GM23338 (cell line): ENCODE results near the gene CLCN4. TPM values are rescaled to one million over a fixed set of nuclear protein-coding genes. Genes with fewer than 3 reads are reported as not detected.

Experiments used
- ATAC-seq: fragments of 200-7000 bp; cut with Tn5 transposase; 3 replicates; pipeline ENCODE4 v1.9.1; 2020
- DNase-seq: peaks from one replicate; pipeline ENCODE4 v3.0.0-alpha.2; 2015; ENCODE audit warnings: low spot score
- H2AFZ ChIP-seq: fragments of 200-600 bp; sonication (generic); 2 replicates; pipeline ENCODE4 v1.8.0; 2016; ENCODE audit warnings: antibody characterized with exemption, mild to moderate bottlenecking, moderate library complexity
- H3F3A ChIP-seq: fragments of 200-600 bp; sonication (generic); replicated peaks from 2 replicates; pipeline ENCODE4 v1.8.0; 2017; ENCODE audit warnings: antibody characterized with exemption, mixed run types, low read depth
- H3K27ac ChIP-seq: fragments of 200-600 bp; sonication (generic); 2 replicates; pipeline ENCODE4 v1.6.1; 2016; ENCODE audit warnings: low read depth
- H3K27me3 ChIP-seq: fragments of 200-600 bp; sonication (generic); 2 replicates; pipeline ENCODE4 v1.8.0; 2016; ENCODE audit warnings: mild to moderate bottlenecking, mixed run types, moderate library complexity; ENCODE audit not compliant: insufficient read depth
- H3K36me3 ChIP-seq: fragments of 200-600 bp; sonication (generic); 2 replicates; pipeline ENCODE4 v1.8.0; 2016; ENCODE audit warnings: mild to moderate bottlenecking; ENCODE audit not compliant: insufficient read depth
- H3K4me1 ChIP-seq: fragments of 200-600 bp; sonication (generic); 2 replicates; pipeline ENCODE4 v1.8.0; 2016; ENCODE audit warnings: mild to moderate bottlenecking, moderate library complexity; ENCODE audit not compliant: insufficient read depth
- H3K4me2 ChIP-seq: fragments of 200-600 bp; sonication (generic); 2 replicates; pipeline ENCODE4 v1.7.1; 2017; ENCODE audit warnings: mixed run types
- H3K4me3 ChIP-seq: fragments of 200-600 bp; sonication (generic); 2 replicates; pipeline ENCODE4 v1.6.1; 2016; ENCODE audit warnings: mixed run types
- H3K79me2 ChIP-seq: fragments of 200-600 bp; sonication (generic); replicated peaks from 2 replicates; pipeline ENCODE4 v1.8.0; 2017; ENCODE audit warnings: mild to moderate bottlenecking; ENCODE audit not compliant: insufficient read depth
- H3K9me2 ChIP-seq: fragments of 200-600 bp; sonication (generic); 2 replicates; pipeline ENCODE4 v1.8.0; 2017; ENCODE audit not compliant: insufficient read depth
- H4K20me1 ChIP-seq: fragments of 200-600 bp; sonication (generic); replicated peaks from 2 replicates; pipeline ENCODE4 v1.8.0; 2017; ENCODE audit warnings: mild to moderate bottlenecking; ENCODE audit not compliant: insufficient read depth
- H3K27ac Mint-ChIP-seq: 2 replicates; pipeline ENCODE4 v1.8.0; 2020; ENCODE audit warnings: inconsistent platforms, mild to moderate bottlenecking, moderate library complexity, mixed read lengths
- H3K27me3 Mint-ChIP-seq: 3 replicates; pipeline ENCODE4 v1.8.0; 2022; ENCODE audit warnings: low read depth, mild to moderate bottlenecking, moderate library complexity, mixed read lengths, inconsistent platforms; ENCODE audit not compliant: insufficient read depth, poor library complexity
- H3K36me3 Mint-ChIP-seq: 3 replicates; pipeline ENCODE4 v1.8.0; 2021; ENCODE audit warnings: low read depth, mild to moderate bottlenecking, inconsistent platforms, moderate library complexity, mixed read lengths
- H3K4me1 Mint-ChIP-seq: 3 replicates; pipeline ENCODE4 v1.8.0; 2020; ENCODE audit warnings: mild to moderate bottlenecking, inconsistent platforms, mixed read lengths
- H3K4me3 Mint-ChIP-seq: 3 replicates; pipeline ENCODE4 v1.8.0; 2021; ENCODE audit warnings: moderate library complexity, mild to moderate bottlenecking, inconsistent platforms, mixed read lengths
- H3K9me3 Mint-ChIP-seq: 3 replicates; pipeline ENCODE4 v1.8.0; 2020; ENCODE audit warnings: moderate library complexity, mild to moderate bottlenecking, inconsistent platforms, mixed read lengths
- CREB1 ChIP-seq: fragments of 250-450 bp; sonication (Bioruptor Pico); IDR thresholded peaks from 2 replicates; pipeline ENCODE4 v1.5.0; 2020; ENCODE audit warnings: low read depth, mild to moderate bottlenecking, moderate library complexity
- CTCF ChIP-seq, 2 experiments: fragments of 200-600 bp in 1 of 2; sonication (generic) in 1 of 2; conservative IDR thresholded peaks; 2 replicates each; pipeline versions ENCODE4 v1.5.1 to v1.6.1; 2016 to 2017; ENCODE audit warnings: antibody characterized with exemption in 2 of 2, low read depth in 2 of 2, mild to moderate bottlenecking in 2 of 2, moderate library complexity in 1 of 2
- ETS1 ChIP-seq: IDR thresholded peaks from 2 replicates; pipeline ENCODE4 v1.6.1; 2016; ENCODE audit warnings: antibody characterized with exemption
- EZH2 ChIP-seq: fragments of 200-600 bp; sonication (generic); IDR thresholded peaks from one replicate; pipeline ENCODE4 v1.8.0; 2017; ENCODE audit warnings: antibody characterized with exemption, mild to moderate bottlenecking, low read depth; ENCODE audit not compliant: unreplicated experiment
- EZH2phosphoT487 ChIP-seq: fragments of 200-600 bp; sonication (generic); IDR thresholded peaks from one replicate; pipeline ENCODE4 v1.8.1; 2018; ENCODE audit warnings: antibody characterized with exemption; ENCODE audit not compliant: unreplicated experiment
- STAT1 ChIP-seq: IDR thresholded peaks from one replicate; pipeline ENCODE4 v1.6.1; 2016; ENCODE audit warnings: antibody characterized with exemption; ENCODE audit not compliant: unreplicated experiment
- ZNF114 ChIP-seq: fragments of 250-450 bp; sonication (Bioruptor Pico); IDR thresholded peaks from 2 replicates; pipeline ENCODE4 v1.5.0; 2020; ENCODE audit warnings: mild to moderate bottlenecking, moderate library complexity
- ZNF331 ChIP-seq: fragments of 250-450 bp; sonication (Bioruptor Pico); IDR thresholded peaks from 2 replicates; pipeline ENCODE4 v1.5.0; 2020; ENCODE audit warnings: low read depth, mild to moderate bottlenecking, moderate library complexity
- polyA plus RNA-seq: library from polyadenylated mRNA; unstranded; fragments of >200 nt; fragmentation: Nextera tagmentation; extraction: Ambion mirVana; gene quantifications from 2 replicates; pipeline ENCODE4 v1.2.1, GENCODE V29; 2016
- total RNA-seq: library from RNA; depleted of rRNA; stranded (reverse); fragments of >200 nt; shearing (Covaris generic); gene quantifications from 2 replicates; pipeline ENCODE4 v1.2.3, GENCODE V29; 2014

CLCN4 gene
- total and polyA plus RNA-seq, 2 experiments from 2014 or later = 1.2 to 4.9 TPM

- no peaks in the 10 kb centered on the region for H3K27me3 ChIP-seq
- no peaks in the 10 kb centered on the region for H4K20me1 ChIP-seq
- H3K4me1 ChIP-seq = no peaks in the 10 kb centered on the region
- no peak overlapping the region for H3K27ac ChIP-seq
- no peak overlapping the region for H3K4me3 ChIP-seq
- ATAC-seq = no peak
- no peak overlapping the region for H3K27ac Mint-ChIP-seq
- H3K79me2 ChIP-seq = no peaks in the 10 kb centered on the region
- H3K27me3 Mint-ChIP-seq = peaks cover 3% of the 10 kb centered on the region
- H2AFZ ChIP-seq = no peak overlapping the region
- H3K4me3 Mint-ChIP-seq = no peak overlapping the region
- no peaks in the 10 kb centered on the region for H3K36me3 ChIP-seq
- H3K36me3 Mint-ChIP-seq = peaks cover 40% of the 10 kb centered on the region
- H3F3A ChIP-seq = no peaks in the 10 kb centered on the region
- TF ChIP-seq CTCF (conservative IDR thresholded peaks at IDR 0.05; ENCODE audit: low read depth in 2 of 2) = no peak
- no peak for TF ChIP-seq ZNF114 (CRISPR knock-in tag)
- no peaks in the 10 kb centered on the region for H3K9me2 ChIP-seq
- H3K9me3 Mint-ChIP-seq = no peaks in the 10 kb centered on the region
- no peaks in the 10 kb centered on the region for H3K4me1 Mint-ChIP-seq
- no peak for DNase-seq
- H3K4me2 ChIP-seq = no peak overlapping the region
Measured at GRCh38 chrX:10143071-10143983, 13.4 kb upstream of the CLCN4 start.

GRCh38 chrX:10146346-10146745 lies 10.4 kb upstream of the CLCN4 start:
- DNase-seq = no peak
- no peaks in the 10 kb centered on the region for H3K79me2 ChIP-seq
- H3K36me3 ChIP-seq = no peaks in the 10 kb centered on the region
- Mint-ChIP-seq H3K27me3 (peaks cover 3% of the 10 kb centered on the region), H3K9me3 (no peaks in the 10 kb centered on the region), H3K27ac (no peak overlapping the region), H3K4me1 (no peaks in the 10 kb centered on the region), H3K4me3 (no peak overlapping the region), H3K36me3 (peaks cover 32% of the 10 kb centered on the region)
- no peak overlapping the region for H3K27ac ChIP-seq
- no peaks in the 10 kb centered on the region for H3K4me1 ChIP-seq
- H3K4me3 ChIP-seq = no peak overlapping the region
- no peaks in the 10 kb centered on the region for H4K20me1 ChIP-seq
- no peaks in the 10 kb centered on the region for H3F3A ChIP-seq
- no peak overlapping the region for H3K4me2 ChIP-seq
- TF ChIP-seq ZNF114 (CRISPR knock-in tag) (no peak), STAT1 (no peak), CTCF (conservative IDR thresholded peaks at IDR 0.05; ENCODE audit: low read depth in 2 of 2) (no peak), ZNF331 (CRISPR knock-in tag) (no peak), CREB1 (CRISPR knock-in tag) (no peak), EZH2 (no peak), EZH2phosphoT487 (no peak), ETS1 (no peak)
- no peak for ATAC-seq
- H3K9me2 ChIP-seq = no peaks in the 10 kb centered on the region
- H2AFZ ChIP-seq = no peak overlapping the region
- H3K27me3 ChIP-seq = no peaks in the 10 kb centered on the region
